Measurements from ENCODE around the gene FAM170A.

DNA sequence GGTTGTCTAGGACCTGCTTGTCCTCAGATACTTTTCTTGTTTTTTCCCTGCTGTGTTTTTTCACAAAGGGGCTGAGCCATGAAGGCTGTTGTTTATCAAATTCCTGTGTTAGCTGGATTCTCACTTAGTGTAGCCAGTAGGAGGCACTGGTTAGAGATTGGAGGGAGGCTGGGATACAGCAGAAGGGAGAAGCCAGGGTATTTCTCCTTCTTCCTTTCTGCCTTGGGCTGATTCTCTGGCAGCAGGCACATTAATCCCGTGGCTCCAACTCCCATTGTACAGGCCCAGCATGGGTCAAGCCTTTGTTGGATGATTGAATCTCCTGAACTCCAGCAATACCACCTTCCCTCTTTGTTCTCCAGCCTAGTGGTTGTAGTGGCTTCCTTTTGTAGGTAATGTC is 46.4 kb upstream of the FAM170A start:
- TF ChIP-seq, protein P1, sequence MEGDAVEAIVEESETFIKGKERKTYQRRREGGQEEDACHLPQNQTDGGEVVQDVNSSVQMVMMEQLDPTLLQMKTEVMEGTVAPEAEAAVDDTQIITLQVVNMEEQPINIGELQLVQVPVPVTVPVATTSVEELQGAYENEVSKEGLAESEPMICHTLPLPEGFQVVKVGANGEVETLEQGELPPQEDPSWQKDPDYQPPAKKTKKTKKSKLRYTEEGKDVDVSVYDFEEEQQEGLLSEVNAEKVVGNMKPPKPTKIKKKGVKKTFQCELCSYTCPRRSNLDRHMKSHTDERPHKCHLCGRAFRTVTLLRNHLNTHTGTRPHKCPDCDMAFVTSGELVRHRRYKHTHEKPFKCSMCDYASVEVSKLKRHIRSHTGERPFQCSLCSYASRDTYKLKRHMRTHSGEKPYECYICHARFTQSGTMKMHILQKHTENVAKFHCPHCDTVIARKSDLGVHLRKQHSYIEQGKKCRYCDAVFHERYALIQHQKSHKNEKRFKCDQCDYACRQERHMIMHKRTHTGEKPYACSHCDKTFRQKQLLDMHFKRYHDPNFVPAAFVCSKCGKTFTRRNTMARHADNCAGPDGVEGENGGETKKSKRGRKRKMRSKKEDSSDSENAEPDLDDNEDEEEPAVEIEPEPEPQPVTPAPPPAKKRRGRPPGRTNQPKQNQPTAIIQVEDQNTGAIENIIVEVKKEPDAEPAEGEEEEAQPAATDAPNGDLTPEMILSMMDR (conservative IDR thresholded peaks at IDR 0.05; ENCODE audit: low read depth, low read length): 0 out of 2 replicates have a peak, but pooled peaks have one; percentile 10
- no peak for TF ChIP-seq EZH2phosphoT487 (IDR thresholded peaks at IDR 0.05; ENCODE audit: borderline replicate concordance, low read length)
